Activated CD4-positive, alpha-beta T cell treated with anti-CD3 and anti-CD28 coated beads, Interleukin-2, amount 50 U/mL, for 24 hours (primary cell): Measurements from ENCODE around the gene TUFT1.
A peak's percentile ranks its signal among the peaks of the same experiment; 100 is the strongest.

Experiments
- DNase-seq, 2 donors: peaks; one replicate each; pipeline ENCODE4 v3.0.0-alpha.2; 2020; ENCODE audit warnings: low read depth in 1 of 2, low spot score in 1 of 2

TUFT1 gene, protein sequence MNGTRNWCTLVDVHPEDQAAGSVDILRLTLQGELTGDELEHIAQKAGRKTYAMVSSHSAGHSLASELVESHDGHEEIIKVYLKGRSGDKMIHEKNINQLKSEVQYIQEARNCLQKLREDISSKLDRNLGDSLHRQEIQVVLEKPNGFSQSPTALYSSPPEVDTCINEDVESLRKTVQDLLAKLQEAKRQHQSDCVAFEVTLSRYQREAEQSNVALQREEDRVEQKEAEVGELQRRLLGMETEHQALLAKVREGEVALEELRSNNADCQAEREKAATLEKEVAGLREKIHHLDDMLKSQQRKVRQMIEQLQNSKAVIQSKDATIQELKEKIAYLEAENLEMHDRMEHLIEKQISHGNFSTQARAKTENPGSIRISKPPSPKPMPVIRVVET

DNA sequence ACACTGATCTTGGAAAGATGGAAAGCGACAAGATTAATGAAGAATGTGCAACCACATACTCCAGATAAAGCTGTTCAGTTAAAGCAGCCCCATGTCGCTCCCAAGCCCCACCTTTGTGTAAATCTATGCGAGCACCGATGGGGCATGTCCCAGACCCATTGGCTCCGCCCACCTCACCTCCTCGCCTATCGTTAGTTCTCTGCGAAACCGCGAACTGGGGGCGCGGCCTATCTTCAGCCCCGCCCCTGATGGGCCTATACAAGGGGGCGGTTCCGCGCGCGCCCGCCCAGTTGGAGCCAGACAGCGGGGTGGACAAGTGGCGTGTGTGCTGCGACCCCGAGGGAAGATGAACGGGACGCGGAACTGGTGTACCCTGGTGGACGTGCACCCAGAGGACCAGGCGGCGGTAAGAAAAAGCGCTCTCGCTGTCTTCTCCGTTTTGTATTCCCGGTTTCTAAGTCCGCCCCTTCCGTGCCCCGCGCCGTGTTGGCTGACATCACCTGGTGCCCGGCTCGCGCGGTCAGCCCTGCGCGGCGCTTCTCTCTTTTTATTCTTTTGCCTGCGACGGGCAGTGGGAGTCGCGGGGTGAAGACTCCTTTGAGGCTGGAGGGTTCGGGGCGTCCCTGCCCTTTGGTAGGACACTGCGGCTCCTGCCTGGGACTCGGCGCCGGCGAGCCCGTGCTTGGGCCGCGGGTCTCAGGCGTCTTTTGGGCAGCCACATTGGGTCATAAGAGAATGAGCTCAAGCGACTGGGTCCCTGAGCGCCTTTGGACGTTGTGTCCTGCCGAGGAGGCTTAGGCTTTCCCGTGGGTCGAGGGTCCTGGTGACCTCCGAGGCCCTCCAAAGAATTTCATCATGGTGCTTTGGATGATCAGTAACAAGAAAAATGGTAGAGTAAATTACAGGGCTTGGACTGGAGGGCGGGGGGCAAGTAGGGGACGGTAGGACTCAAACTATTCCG lies at the start of gene TUFT1:
TSS of gene TUFT1 (plus strand) at position 289 of the 961 bp plus-strand sequence. CDS start at position 347, 58 bp downstream.
- peak; percentile 83 to 86 for DNase-seq

DNA sequence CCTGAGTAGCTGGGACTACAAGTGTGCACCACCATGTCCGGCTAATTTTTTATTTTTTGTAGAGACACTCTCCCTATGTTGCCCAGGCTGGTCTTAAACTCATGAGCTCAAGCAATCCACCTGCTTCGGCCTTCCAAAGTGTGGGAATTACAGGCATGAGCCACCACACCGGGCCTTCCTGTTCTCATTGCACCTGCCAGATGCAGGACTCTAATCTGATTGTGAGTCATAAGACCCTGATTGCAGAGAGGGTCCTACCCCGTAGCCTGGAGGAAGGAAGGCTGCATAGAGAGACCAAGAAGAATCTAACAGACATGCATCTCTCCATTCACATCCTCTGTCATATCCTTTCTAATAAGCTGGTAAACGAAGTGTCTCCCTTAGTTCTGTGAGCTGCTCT lies 48.5 kb upstream of the TUFT1 start:
- no peak for DNase-seq

GRCh38 chr1:151492120-151492519 lies 48.0 kb upstream of the TUFT1 start:
- no peak for DNase-seq

- no peak for DNase-seq
Observed at GRCh38 chr1:151493042-151493441, 47.1 kb upstream of the TUFT1 start.

GRCh38 chr1:151494741-151495281 lies 45.3 kb upstream of the TUFT1 start:
- DNase-seq = no peak

DNA sequence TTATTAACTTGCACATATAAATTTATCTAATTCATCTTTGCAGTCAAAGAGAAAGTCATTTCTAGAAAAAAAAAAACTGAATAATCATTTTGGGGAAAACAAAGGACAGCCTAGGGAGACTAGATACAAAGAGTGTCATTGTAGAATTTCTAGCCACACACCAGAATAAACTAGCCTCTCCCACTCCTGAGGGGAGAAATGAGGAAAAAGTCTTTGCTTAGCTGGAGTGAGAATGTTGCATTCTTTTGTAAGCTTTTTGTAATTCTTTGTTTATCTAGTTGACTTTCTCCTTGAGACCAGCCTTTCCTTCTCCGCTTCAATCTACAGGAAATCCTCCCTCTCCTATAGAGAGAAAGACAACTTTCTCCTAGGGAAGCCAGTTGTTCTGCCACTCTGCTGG lies 44.8 kb upstream of the TUFT1 start:
- no peak for DNase-seq

- DNase-seq = no peak
Observed at GRCh38 chr1:151499365-151499764, 40.7 kb upstream of the TUFT1 start.

DNA sequence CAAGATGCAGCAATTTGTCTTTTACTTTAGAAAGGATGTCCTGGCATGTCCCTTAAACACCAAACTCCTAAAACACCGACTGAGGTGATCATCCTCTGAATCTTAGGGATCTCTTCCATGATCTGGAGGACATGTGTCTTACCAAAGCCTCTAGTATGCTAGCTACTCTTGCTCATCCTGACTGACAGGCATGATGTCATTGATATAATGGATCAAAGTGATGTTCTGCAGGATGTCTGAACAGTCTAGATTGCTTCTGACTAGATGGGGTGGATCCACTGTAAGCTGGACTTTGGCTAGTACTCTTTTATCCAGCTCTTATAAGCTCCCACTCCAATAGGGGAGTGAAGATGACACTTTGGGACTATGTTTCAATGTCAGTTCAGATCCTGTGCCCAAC lies 40.2 kb upstream of the TUFT1 start:
- DNase-seq = no peak

DNA sequence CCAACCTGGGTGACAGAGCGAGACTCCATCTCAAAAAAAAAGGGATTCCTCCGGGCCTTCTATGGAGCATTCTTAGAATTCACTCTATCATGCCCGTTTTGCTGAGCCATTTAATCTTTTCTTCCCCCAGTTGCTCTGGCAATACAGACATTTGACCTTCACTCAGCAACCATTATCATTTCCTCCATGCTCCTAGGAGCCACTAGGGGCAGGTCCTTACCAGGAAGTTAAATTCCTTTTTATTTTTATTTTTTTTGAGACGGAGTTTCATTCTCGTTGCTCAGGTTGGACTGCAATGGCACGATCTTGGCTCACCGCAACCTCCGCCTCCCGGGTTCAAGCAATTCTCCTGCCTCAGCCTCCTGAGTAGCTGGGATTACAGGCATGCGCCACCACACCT lies 38.6 kb upstream of the TUFT1 start:
- DNase-seq = no peak

DNA sequence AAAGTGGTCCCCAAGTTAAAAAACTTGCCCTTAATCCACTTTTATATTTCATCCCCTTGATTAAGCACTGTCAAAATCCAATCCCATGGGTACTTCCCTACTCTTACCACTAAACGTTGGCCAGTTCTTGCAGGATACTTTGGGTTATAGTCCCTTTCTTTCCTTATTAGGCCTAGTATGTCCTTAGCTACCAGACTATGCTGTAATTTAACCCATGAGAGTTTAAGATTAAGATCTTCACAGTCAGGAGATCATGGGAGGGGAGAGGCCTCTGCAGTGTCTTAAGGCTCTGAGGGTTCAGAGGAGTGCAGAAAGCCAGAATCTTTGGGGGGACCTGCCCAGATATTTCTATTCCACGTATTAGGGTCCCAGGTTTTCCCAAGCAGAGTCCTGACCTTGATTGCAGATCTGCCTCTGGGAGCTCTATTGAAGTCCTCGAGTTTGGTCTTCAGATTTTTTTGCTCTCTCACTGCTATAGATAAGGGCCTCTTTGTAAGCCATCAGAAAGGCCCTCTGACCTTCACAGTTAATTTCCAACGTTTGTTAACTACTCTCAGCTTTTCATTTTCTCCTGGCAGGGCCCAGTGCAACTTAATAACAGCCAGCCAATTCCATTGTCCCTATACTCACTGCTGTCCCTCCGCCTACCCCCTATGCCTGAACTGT lies 37.9 kb upstream of the TUFT1 start:
- no peak for DNase-seq

- DNase-seq = no peak
Observed at GRCh38 chr1:151502859-151503780, 37.0 kb upstream of the TUFT1 start.

- no peak for DNase-seq
Observed at GRCh38 chr1:151504252-151504651, 35.9 kb upstream of the TUFT1 start.

GRCh38 chr1:151504759-151505158 lies 35.4 kb upstream of the TUFT1 start:
- DNase-seq = no peak

DNA sequence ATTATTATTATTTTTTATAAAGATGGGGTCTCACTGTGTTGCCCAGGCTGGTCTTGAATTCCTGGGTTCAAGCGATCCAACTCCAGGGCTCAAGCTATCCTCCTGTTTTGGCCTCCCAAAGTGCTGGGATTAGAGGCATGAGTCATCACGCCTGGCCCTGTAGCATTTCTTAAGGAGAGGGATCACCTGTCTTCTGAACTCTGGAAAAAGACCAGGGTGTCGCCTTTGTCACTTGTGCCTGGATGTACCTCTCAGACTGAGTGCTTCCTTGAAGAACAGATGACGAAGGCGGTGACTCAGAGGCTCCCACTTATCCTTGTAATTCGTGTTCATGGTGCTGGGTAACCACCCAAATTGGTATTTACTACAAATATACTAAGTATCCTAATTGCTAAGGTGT lies 31.3 kb upstream of the TUFT1 start:
- DNase-seq = no peak

DNA sequence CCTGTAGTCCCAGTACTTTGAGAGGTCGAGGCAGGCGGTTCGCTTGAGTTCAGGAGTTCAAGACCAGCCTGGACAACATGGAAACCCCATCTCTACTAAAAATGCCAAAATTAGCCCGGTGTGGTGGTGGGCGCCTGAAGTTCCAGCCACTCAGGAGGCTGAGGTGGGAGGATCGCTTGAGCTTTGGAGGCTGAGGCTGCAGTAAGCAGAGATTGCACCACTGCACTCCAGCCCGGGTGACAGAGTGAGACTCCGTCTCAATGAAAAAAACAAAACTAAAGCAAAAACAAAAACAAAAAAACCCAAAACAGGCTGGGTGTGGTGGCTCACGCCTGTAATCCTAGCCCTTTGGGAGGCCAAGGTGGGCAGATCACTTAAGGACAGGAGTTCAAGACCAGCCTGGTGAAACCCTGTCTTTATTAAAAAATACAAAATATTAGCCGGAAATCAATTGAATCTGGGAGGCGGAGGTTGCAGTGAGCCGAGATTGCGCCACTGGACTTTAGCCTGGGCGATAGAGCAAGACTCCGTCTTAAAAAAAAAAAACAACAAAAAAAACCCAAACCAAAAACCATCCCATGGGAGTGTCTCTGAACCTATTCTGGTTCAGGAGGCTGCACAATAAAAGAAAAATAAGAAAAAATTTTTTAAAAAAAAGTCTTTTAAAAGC lies 30.6 kb upstream of the TUFT1 start:
- no peak for DNase-seq

DNA sequence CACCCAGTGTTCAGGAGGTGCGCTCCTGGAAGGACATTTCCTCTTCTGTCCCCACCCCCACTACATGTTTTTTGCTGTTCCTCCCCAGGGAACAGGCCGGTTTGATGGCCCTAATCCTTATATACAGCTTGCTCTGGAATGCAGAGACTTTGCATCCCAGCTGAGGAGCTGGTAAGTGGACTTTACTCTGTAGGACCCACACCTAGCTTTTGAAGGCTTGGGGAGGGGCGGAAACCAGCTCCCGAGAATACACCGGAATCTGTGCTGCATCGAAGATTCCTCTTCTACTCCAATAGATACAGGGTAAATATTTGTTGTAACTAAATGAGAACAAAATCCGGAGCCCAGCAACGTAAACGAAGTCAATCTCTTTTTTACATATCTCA lies 30.1 kb upstream of the TUFT1 start:
- no peak for DNase-seq

DNA sequence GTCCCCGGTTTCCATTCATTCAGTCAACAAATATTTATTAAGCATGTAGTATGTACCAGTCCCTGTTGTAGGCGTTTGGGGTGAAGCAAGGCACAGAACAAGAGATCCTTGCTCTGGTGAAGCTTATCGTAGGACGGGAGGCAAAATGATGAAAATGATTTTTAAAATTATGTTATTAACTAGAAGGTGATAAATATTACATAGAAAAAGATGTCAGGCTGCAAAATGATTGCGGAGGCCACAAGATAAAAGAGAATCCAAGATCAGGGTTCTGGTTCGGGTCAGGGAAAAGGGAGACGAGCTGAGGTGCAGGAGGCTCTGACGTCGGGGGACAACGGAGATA lies 29.5 kb upstream of the TUFT1 start:
- DNase-seq = no peak

GRCh38 chr1:151510957-151511635 lies 29.0 kb upstream of the TUFT1 start, which contains the start of gene CGN:
Gene CGN (plus strand): TSS chr1:151511387. CDS start chr1:151518520, 7,133 bp downstream.
- peak; percentile 54 to 72 for DNase-seq

GRCh38 chr1:151511636-151512215 lies 28.4 kb upstream of the TUFT1 start:
- no peak for DNase-seq
